ENCODE results near the gene ZNF385D.

DNA sequence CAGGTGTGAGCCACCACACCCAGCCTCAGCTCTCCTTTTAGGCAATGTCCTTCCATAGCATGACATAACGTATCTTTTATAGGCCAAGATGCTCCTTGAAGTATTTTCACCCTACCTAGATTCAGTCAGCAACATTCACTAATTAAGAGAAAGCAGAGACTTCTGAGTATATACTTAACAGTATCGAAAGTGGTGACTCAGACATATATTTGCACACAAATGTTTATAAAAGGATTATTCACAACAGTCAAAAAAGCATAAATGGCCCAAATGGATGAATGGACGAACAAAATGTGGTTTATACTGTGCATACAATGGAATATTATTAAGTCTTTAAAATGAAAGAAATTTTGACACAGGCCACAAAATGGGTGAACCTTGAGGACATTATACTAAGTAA, 108.6 kb downstream of the ZNF385D start:
- TF ChIP-seq POLR2A (IDR thresholded peaks at IDR 0.05): no peak
- TF ChIP-seq, protein P1, sequence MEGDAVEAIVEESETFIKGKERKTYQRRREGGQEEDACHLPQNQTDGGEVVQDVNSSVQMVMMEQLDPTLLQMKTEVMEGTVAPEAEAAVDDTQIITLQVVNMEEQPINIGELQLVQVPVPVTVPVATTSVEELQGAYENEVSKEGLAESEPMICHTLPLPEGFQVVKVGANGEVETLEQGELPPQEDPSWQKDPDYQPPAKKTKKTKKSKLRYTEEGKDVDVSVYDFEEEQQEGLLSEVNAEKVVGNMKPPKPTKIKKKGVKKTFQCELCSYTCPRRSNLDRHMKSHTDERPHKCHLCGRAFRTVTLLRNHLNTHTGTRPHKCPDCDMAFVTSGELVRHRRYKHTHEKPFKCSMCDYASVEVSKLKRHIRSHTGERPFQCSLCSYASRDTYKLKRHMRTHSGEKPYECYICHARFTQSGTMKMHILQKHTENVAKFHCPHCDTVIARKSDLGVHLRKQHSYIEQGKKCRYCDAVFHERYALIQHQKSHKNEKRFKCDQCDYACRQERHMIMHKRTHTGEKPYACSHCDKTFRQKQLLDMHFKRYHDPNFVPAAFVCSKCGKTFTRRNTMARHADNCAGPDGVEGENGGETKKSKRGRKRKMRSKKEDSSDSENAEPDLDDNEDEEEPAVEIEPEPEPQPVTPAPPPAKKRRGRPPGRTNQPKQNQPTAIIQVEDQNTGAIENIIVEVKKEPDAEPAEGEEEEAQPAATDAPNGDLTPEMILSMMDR (IDR thresholded peaks at IDR 0.05): no peak

Measured in right lobe of liver (tissue), 4 donors.